GM19043 (cell line): ENCODE data around the gene TCAIM.

Source experiments
- ATAC-seq: cut with Tn5 transposase; IDR thresholded peaks from one replicate; pipeline ENCODE4 v1.9.1; 2021; ENCODE audit warnings: low read depth; ENCODE audit not compliant: unreplicated experiment

The TCAIM gene

DNA sequence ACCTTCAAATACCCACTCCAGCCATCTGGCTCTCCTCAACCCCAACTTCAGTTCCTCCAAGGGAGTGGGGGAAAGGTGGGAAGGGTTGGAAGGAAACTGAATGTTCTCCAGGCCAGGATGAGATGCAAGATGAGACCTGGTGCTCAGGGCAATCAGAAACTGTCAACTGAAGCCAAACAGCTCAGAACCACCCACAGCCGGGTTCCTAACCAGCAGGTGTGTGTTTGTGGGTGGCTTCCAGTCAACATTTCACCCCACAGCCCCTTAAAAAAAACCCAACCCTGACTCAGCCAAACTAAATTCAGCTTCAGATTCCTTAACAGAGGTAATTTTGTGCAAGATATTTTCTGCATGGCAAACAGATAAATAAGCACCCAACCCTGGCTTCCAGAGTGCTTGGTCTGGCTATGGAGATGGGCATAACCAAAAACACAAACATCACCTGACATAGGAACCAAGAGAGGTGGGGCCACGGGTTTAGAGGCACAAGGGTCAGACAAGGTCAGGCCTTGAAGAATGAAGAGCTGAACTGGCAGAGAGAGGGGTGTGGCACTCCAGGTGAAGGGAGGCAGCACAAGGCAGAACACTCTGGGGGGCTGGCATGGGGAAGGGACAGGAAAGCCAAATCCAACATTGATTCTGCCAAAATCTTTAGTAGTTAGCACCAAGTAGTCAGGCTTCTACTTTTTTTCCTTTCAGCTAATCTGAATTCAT is 104.2 kb downstream of the TCAIM start:
- ATAC-seq, result no peak

DNA sequence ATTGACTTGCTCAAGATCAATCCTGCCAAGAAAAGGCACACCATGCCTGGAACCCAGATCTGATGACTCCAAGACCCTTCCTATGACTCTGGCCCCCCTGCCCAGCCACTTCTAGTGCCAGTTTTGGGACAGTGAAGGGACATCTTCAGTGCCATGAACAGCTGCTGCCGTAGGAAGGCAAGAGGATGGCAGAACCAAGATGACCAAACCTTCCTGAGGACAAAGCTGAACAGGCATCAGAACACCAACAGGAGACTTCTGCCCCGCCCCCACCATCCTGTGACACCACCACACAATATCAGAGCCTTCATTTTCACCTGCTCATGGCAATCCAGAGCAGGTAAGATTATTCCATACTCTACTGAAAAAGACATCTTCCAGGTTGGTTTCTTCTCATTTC is 105.9 kb downstream of the TCAIM start:
- ATAC-seq, result no peak

DNA sequence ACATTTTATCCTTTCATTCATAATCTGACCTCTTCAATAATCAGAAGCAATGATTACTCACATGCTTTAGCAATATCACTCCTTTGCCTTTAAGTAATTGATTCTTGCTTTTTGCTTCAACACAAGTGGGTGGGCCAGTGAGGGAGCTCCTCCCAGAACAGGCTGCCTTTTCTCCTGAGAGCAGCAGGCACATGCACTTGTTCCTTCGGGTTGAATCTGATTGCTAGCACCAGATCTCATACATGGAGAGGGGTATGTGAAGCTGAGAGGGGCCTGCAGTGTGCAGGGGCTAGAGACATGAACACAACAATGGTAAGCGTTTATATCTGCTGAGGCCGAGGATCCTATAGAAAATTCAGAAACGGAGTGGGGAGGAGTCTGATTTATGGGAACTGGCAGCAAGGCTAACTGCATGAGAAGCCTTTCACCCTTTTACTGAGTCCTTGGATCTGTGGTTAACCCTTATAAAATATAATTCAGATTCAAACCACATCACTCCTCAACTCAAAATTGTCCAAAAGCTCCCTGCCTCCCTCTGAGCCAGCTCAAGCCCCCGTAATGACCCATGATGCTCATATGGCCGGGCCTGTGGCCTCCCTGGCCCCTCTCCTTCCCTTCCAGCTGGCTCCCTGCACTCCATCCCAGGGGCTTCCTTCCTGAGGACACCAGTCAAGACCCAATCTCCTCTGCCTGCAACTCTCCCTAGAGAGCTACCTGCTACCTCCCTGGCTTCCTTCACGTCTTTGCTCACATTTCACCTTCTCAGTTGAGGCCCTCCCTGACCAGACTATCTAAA is 106.5 kb downstream of the TCAIM start:
- no peak for ATAC-seq

DNA sequence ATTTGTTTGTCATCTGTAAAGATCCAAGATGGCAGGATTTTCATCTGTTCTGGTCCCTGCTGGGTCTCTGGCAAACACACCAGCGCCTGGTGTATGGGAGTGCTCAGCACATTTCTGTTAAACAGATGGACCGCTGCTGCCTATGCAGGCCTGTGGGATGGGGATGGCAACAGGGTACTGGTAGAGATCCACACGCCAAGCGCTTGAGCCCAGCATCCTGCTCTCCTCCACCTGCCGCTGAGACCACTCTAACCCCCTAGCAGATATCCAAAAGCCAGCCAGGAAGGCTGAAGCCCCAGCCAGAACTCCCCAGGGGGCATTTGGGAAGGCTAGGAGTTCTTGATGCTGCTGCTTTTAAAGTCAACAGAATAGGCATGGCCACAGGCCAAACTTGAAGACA is 107.2 kb downstream of the TCAIM start:
- ATAC-seq, result no peak

DNA sequence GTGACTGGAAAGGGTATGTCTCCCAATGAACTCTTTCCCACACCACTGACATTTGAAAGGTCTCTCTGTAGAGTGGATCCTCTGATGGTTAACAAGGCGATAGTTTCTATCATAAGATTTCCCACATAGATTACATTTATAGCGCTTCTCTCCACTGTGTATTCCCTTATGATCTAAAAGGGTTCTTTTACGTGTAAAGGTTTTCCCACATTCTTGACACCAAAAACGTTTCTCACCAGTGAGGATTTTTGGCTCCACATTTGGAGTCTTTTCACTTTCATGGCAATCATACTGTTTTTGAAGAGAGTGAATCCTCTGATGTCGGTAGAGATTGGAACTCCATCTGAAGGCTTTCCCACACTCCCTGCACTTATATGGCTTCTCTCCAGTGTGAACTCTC is 108.4 kb downstream of the TCAIM start:
- ATAC-seq, result no peak

DNA sequence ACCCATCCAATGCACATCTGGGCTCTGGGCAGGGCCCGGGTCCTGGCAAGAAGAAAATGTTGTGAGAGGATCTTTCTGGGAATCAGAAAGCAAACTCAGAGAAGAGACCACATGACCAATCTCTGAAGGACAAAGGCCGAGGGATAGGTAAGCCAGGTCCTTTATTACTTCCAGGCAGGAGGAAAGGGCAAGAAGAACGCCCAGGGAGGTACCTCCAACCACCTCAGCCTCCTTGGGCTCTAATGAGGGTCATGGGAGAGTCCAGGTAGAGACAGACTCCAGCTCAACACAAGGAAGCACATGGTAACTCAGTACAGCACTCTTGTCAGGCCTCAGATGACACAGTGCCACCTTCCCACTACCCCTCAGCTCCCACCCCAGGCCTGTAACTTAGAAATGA is 112.9 kb downstream of the TCAIM start:
- no peak for ATAC-seq

DNA sequence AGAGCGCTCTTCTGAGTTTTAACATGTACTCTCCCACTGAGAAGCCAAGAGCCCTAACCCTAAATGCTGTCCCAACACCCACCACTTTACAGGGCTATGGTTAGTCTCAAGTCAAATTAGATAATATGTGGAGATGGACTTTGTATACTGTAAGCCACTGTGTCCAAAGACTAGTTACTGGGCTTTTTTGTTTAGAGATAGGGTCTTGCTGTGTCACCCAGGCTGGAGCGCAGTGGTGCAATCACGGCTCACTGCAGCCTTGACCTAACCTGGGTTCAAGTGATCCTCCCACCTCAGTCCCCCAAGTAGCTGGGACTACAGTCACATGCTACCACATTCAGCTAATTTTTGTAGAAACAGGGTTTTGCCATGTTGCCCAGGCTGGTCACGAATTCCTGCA is 115.7 kb downstream of the TCAIM start:
- no peak for ATAC-seq

DNA sequence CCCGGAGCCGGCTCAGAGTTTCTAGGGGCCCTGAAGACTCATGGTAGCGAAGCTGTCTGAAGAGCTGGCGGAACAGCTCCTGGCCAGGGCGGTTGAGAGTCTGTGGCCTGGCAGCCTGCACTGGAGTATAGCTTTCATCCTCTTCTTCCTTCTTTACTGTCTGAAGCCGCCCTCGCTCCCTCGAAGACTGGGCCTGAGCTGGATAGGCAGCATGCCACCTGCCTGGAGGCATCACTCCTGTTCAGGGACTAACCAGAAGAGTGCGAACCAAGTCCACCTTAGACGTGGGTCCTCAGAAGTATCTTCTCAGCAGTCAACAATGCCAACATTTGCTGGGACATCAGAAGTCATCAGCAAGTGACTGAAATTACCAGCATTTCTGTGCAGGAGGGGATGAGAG is 116.8 kb downstream of the TCAIM start:
- no peak for ATAC-seq
